Esophagus muscularis mucosa (tissue), 4 donors: ENCODE results near the gene RIC8B.

Source experiments
- CTCF ChIP-seq, 3 experiments: fragments of 200-600 bp in 2 of 3; fragments of 450-650 bp in 1 of 3; sonication (generic) in 2 of 3; IDR thresholded peaks; one replicate each; pipeline ENCODE4 v1.5.1; 2017 to 2019; ENCODE audit warnings: antibody characterized with exemption in 3 of 3, mild to moderate bottlenecking in 2 of 3, moderate library complexity in 1 of 3
- EP300 ChIP-seq: sonication (generic); formaldehyde crosslinking; IDR thresholded peaks from one replicate; pipeline ENCODE4 v1.6.1; 2017; ENCODE audit warnings: antibody characterized with exemption
- POLR2A ChIP-seq: fragments of 450-650 bp; IDR thresholded peaks from one replicate; pipeline ENCODE4 v1.6.1; 2017; ENCODE audit warnings: antibody characterized with exemption, moderate library complexity, mild to moderate bottlenecking, low read depth
- POLR2AphosphoS5 ChIP-seq, 2 donors: sonication (generic); formaldehyde crosslinking; IDR thresholded peaks; one replicate each; pipeline ENCODE4 v1.6.1; 2017; ENCODE audit warnings: antibody characterized with exemption in 2 of 2

GRCh38 chr12:106892075-106892474, 117.6 kb downstream of the RIC8B start:
- TF ChIP-seq CTCF (IDR thresholded peaks at IDR 0.05), result no peak
- TF ChIP-seq EP300, result no peak
- TF ChIP-seq POLR2A, result no peak
- TF ChIP-seq POLR2AphosphoS5 (IDR thresholded peaks at IDR 0.05), result no peak
